ENCODE measurements around the gene NDST3. TPM values are rescaled to one million over a fixed set of nuclear protein-coding genes. Genes with fewer than 3 reads are reported as not detected.

Gene NDST3
- polyA plus RNA-seq, 1 donor (not counting 4 experiments of a cell fraction or from before 2014, with no cell fraction given), result not detected

- peaks cover 15% of the 10 kb centered on the region for H3K79me2 ChIP-seq (ENCODE audit: control insufficient read depth, insufficient read depth, low read length)
- peak overlapping the region; percentile 4 for H3K27ac ChIP-seq (ENCODE audit: control insufficient read depth, insufficient read depth, low read length)
- no peaks in the 10 kb centered on the region for H3K9me3 ChIP-seq (ENCODE audit: control insufficient read depth, low read depth, low read length)
- FAIRE-seq, result peak; percentile 76
- no peaks in the 10 kb centered on the region for H3K9me1 ChIP-seq (ENCODE audit: control insufficient read depth, extremely low read depth, insufficient read depth, low read length)
- no peak for TF ChIP-seq CTCF (optimal IDR thresholded peaks at IDR 0.05 in 1 of 3, IDR thresholded peaks at IDR 0.05 in 1 of 3, conservative IDR thresholded peaks at IDR 0.05 in 1 of 3; ENCODE audit: extremely low read depth in 1 of 3, insufficient read depth in 2 of 3, low read length in 3 of 3)
- TF ChIP-seq EZH2 (IDR thresholded peaks at IDR 0.05; ENCODE audit: low read length), result no peak
- peaks cover 46% of the 10 kb centered on the region for H3K4me1 ChIP-seq (ENCODE audit: control insufficient read depth, extremely low read depth, insufficient read depth, low read length)
- dilution Hi-C loops (cut with MboI; ENCODE audit: extremely low pct_ligation_motif_present, low sequenced_read_pairs), result no loop called here
- peaks cover 2 to 19% of the 10 kb centered on the region in 2 experiments for H3K36me3 ChIP-seq (ENCODE audit: control insufficient read depth in 2 of 2, extremely low read depth in 1 of 2, insufficient read depth in 2 of 2, low read length in 2 of 2)
- no peaks in the 10 kb centered on the region for H3K27me3 ChIP-seq (ENCODE audit: control insufficient read depth, extremely low read depth, insufficient read depth, low read length)
- no peaks in the 10 kb centered on the region for H4K20me1 ChIP-seq (ENCODE audit: control insufficient read depth, extremely low read depth, insufficient read depth, low read length)
- no peak overlapping the region for H3K4me2 ChIP-seq (ENCODE audit: control insufficient read depth, extremely low read depth, insufficient read depth, low read depth, low read length)
- no peak overlapping the region for H3K4me3 ChIP-seq (ENCODE audit: control insufficient read depth in 2 of 3, extremely low read depth in 1 of 3, insufficient read depth in 2 of 3, low read depth in 1 of 3, low read length in 3 of 3)
- H3K9ac ChIP-seq (ENCODE audit: control insufficient read depth, extremely low read depth, insufficient read depth, low read length), result no peak overlapping the region
- no peak for DNase-seq (ENCODE audit: low read depth, low spot score)
- no peak overlapping the region for H2AFZ ChIP-seq (ENCODE audit: control insufficient read depth, low read length)
Observed at GRCh38 chr4:118282692-118283091, 248.4 kb downstream of the NDST3 start.

- H3K4me2 ChIP-seq (ENCODE audit: control insufficient read depth, extremely low read depth, insufficient read depth, low read depth, low read length), result no peak overlapping the region
- H3K4me3 ChIP-seq (ENCODE audit: control insufficient read depth in 2 of 3, extremely low read depth in 1 of 3, insufficient read depth in 2 of 3, low read depth in 1 of 3, low read length in 3 of 3), result no peak overlapping the region
- no peak overlapping the region for H3K9ac ChIP-seq (ENCODE audit: control insufficient read depth, extremely low read depth, insufficient read depth, low read length)
- DNase-seq (ENCODE audit: low read depth, low spot score) (no peak), FAIRE-seq (peak; percentile 82)
- H3K36me3 ChIP-seq (ENCODE audit: control insufficient read depth in 2 of 2, extremely low read depth in 1 of 2, insufficient read depth in 2 of 2, low read length in 2 of 2), result peaks cover 2 to 14% of the 10 kb centered on the region in 2 experiments
- H4K20me1 ChIP-seq (ENCODE audit: control insufficient read depth, extremely low read depth, insufficient read depth, low read length), result no peaks in the 10 kb centered on the region
- dilution Hi-C loops (cut with MboI; ENCODE audit: extremely low pct_ligation_motif_present, low sequenced_read_pairs), result no loop called here
- H2AFZ ChIP-seq (ENCODE audit: control insufficient read depth, low read length), result no peak overlapping the region
- H3K27me3 ChIP-seq (ENCODE audit: control insufficient read depth, extremely low read depth, insufficient read depth, low read length), result no peaks in the 10 kb centered on the region
- no peaks in the 10 kb centered on the region for H3K9me1 ChIP-seq (ENCODE audit: control insufficient read depth, extremely low read depth, insufficient read depth, low read length)
- no peaks in the 10 kb centered on the region for H3K9me3 ChIP-seq (ENCODE audit: control insufficient read depth, low read depth, low read length)
- peaks cover 9% of the 10 kb centered on the region for H3K79me2 ChIP-seq (ENCODE audit: control insufficient read depth, insufficient read depth, low read length)
- H3K4me1 ChIP-seq (ENCODE audit: control insufficient read depth, extremely low read depth, insufficient read depth, low read length), result peaks cover 53% of the 10 kb centered on the region
- TF ChIP-seq CTCF (optimal IDR thresholded peaks at IDR 0.05 in 1 of 3, IDR thresholded peaks at IDR 0.05 in 1 of 3, conservative IDR thresholded peaks at IDR 0.05 in 1 of 3; ENCODE audit: extremely low read depth in 1 of 3, insufficient read depth in 2 of 3, low read length in 3 of 3), result no peak
- no peak for TF ChIP-seq EZH2 (IDR thresholded peaks at IDR 0.05; ENCODE audit: low read length)
- H3K27ac ChIP-seq (ENCODE audit: control insufficient read depth, insufficient read depth, low read length), result peak overlapping the region; percentile 30
Observed at GRCh38 chr4:118284169-118284568, 249.9 kb downstream of the NDST3 start.
